ENCODE results near the gene SAYSD1.
A peak's percentile ranks its signal among the peaks of the same experiment; 100 is the strongest.

Gene SAYSD1

GRCh38 chr6:39059496-39060310 lies 55.3 kb downstream of the SAYSD1 start:
- no peaks in the 10 kb centered on the region for H3F3A ChIP-seq (ENCODE audit: low read depth)
- H3K9me2 ChIP-seq (replicated peaks; ENCODE audit: low read depth, low read length) = no peaks in the 10 kb centered on the region
- peak overlapping the region; percentile 37 for H2AFZ ChIP-seq (ENCODE audit: low read length)
- H3K79me2 ChIP-seq (ENCODE audit: insufficient read depth, low read length) = no peaks in the 10 kb centered on the region
- no peaks in the 10 kb centered on the region for H3K9me3 ChIP-seq (ENCODE audit: insufficient read depth, low read depth, low read length)
- peaks cover 44% of the 10 kb centered on the region for H3K4me1 ChIP-seq (ENCODE audit: insufficient read depth, low read length, poor library complexity, severe bottlenecking)
- no peaks in the 10 kb centered on the region for H3K36me3 ChIP-seq (ENCODE audit: insufficient read depth, low read length)
- peak overlapping the region; percentile 10 for H3K4me3 ChIP-seq (ENCODE audit: low read length, poor library complexity, severe bottlenecking)
- H4K20me1 ChIP-seq (ENCODE audit: insufficient read depth, low read length, poor library complexity, severe bottlenecking) = no peaks in the 10 kb centered on the region
- no peak for TF ChIP-seq CTCF (conservative IDR thresholded peaks at IDR 0.05; ENCODE audit: low read length)
- TF ChIP-seq EZH2phosphoT487 (IDR thresholded peaks at IDR 0.05; ENCODE audit: borderline replicate concordance) = no peak
- no peaks in the 10 kb centered on the region for H3K27me3 ChIP-seq (ENCODE audit: insufficient read depth, low read length, poor library complexity, severe bottlenecking)
- peak overlapping the region; percentile 49 for H3K9ac ChIP-seq (ENCODE audit: low read depth, low read length, poor library complexity, severe bottlenecking)
- H3K4me2 ChIP-seq (ENCODE audit: low read depth, low read length, poor library complexity, severe bottlenecking) = peak overlapping the region; percentile 32

- peaks cover 1% of the 10 kb centered on the region; the same call in 1 of the 2 replicates for H3K79me2 ChIP-seq (ENCODE audit: insufficient read depth, low read length)
- no peak overlapping the region for H2AFZ ChIP-seq (ENCODE audit: low read length)
- H3K36me3 ChIP-seq (ENCODE audit: insufficient read depth, low read length) = no peaks in the 10 kb centered on the region
- peak overlapping the region; percentile 32 for H3K4me2 ChIP-seq (ENCODE audit: low read depth, low read length, poor library complexity, severe bottlenecking)
- no peak overlapping the region for H3K4me3 ChIP-seq (ENCODE audit: low read length, poor library complexity, severe bottlenecking)
- TF ChIP-seq CTCF (conservative IDR thresholded peaks at IDR 0.05; ENCODE audit: low read length) = no peak
- H3K9me2 ChIP-seq (replicated peaks; ENCODE audit: low read depth, low read length) = no peaks in the 10 kb centered on the region
- H3F3A ChIP-seq (ENCODE audit: low read depth) = no peaks in the 10 kb centered on the region
- H3K4me1 ChIP-seq (ENCODE audit: insufficient read depth, low read length, poor library complexity, severe bottlenecking) = peaks cover 54% of the 10 kb centered on the region
- no peaks in the 10 kb centered on the region for H4K20me1 ChIP-seq (ENCODE audit: insufficient read depth, low read length, poor library complexity, severe bottlenecking)
- H3K27me3 ChIP-seq (ENCODE audit: insufficient read depth, low read length, poor library complexity, severe bottlenecking) = no peaks in the 10 kb centered on the region
- H3K9ac ChIP-seq (ENCODE audit: low read depth, low read length, poor library complexity, severe bottlenecking) = peak overlapping the region; percentile 49
- no peaks in the 10 kb centered on the region for H3K9me3 ChIP-seq (ENCODE audit: insufficient read depth, low read depth, low read length)
These were observed 56.4 kb downstream of the SAYSD1 start for GRCh38 chr6:39058471-39059147.

- Histone ChIP-seq H3K4me2 (ENCODE audit: low read depth, low read length, poor library complexity, severe bottlenecking) (no peak overlapping the region), H3F3A (ENCODE audit: low read depth) (no peaks in the 10 kb centered on the region), H3K36me3 (ENCODE audit: insufficient read depth, low read length) (no peaks in the 10 kb centered on the region), H3K27me3 (ENCODE audit: insufficient read depth, low read length, poor library complexity, severe bottlenecking) (no peaks in the 10 kb centered on the region), H3K9me2 (replicated peaks; ENCODE audit: low read depth, low read length) (no peaks in the 10 kb centered on the region), H3K4me3 (ENCODE audit: low read length, poor library complexity, severe bottlenecking) (no peak overlapping the region), H4K20me1 (ENCODE audit: insufficient read depth, low read length, poor library complexity, severe bottlenecking) (no peaks in the 10 kb centered on the region), H2AFZ (ENCODE audit: low read length) (no peak overlapping the region), H3K9ac (ENCODE audit: low read depth, low read length, poor library complexity, severe bottlenecking) (no peak overlapping the region), H3K79me2 (ENCODE audit: insufficient read depth, low read length) (peaks cover 13% of the 10 kb centered on the region; the same call in 1 of the 2 replicates), H3K4me1 (ENCODE audit: insufficient read depth, low read length, poor library complexity, severe bottlenecking) (peaks cover 65% of the 10 kb centered on the region), H3K9me3 (ENCODE audit: insufficient read depth, low read depth, low read length) (no peaks in the 10 kb centered on the region)
- TF ChIP-seq CTCF (conservative IDR thresholded peaks at IDR 0.05; ENCODE audit: low read length) (no peak), EZH2phosphoT487 (IDR thresholded peaks at IDR 0.05; ENCODE audit: borderline replicate concordance) (no peak)
These were observed 57.5 kb downstream of the SAYSD1 start for GRCh38 chr6:39057251-39058155.
